ENCODE results near the gene IL9. TPM values are rescaled to one million over a fixed set of nuclear protein-coding genes. Genes with fewer than 3 reads are reported as not detected.

Gene IL9
- total RNA-seq, 1 experiment from 2014 or later: not detected

- TF ChIP-seq SIN3A (IDR thresholded peaks at IDR 0.05; ENCODE audit: borderline replicate concordance, insufficient read depth, low read depth, low read length): no peak
- TF ChIP-seq, protein P1, sequence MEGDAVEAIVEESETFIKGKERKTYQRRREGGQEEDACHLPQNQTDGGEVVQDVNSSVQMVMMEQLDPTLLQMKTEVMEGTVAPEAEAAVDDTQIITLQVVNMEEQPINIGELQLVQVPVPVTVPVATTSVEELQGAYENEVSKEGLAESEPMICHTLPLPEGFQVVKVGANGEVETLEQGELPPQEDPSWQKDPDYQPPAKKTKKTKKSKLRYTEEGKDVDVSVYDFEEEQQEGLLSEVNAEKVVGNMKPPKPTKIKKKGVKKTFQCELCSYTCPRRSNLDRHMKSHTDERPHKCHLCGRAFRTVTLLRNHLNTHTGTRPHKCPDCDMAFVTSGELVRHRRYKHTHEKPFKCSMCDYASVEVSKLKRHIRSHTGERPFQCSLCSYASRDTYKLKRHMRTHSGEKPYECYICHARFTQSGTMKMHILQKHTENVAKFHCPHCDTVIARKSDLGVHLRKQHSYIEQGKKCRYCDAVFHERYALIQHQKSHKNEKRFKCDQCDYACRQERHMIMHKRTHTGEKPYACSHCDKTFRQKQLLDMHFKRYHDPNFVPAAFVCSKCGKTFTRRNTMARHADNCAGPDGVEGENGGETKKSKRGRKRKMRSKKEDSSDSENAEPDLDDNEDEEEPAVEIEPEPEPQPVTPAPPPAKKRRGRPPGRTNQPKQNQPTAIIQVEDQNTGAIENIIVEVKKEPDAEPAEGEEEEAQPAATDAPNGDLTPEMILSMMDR (IDR thresholded peaks at IDR 0.05): peak; percentile 34; the same call in 1 of the 2 replicates
- no peak overlapping the region for H3K4me3 ChIP-seq (ENCODE audit: low read depth in 2 of 2, low read length in 2 of 2)
- no peaks in the 10 kb centered on the region for H3K36me3 ChIP-seq (ENCODE audit: control insufficient read depth, insufficient read depth, low read length)
- H3K4me1 ChIP-seq (ENCODE audit: control insufficient read depth, insufficient read depth, low read length): no peaks in the 10 kb centered on the region
- H3K27ac ChIP-seq (ENCODE audit: low read length): no peak overlapping the region
- intact Hi-C loops (cut with micrococcal nuclease; ENCODE audit: unreplicated experiment) (no loop called here), in situ Hi-C loops (cut with HindIII; ENCODE audit: low pct_unique_long_range_greater_than_20kb, low sequenced_read_pairs) (no loop called here)
- BruUV-seq (replicated peaks): no TSS peak
- ATAC-seq (no peak), DNase-seq (ENCODE audit: low read depth, low spot score) (no peak)
- POLR2A ChIA-PET: interaction anchor here (0.6 kb wide), 2 partner anchors 10 to 761 kb away, joined by 3 to 9 read pairs; no protein-coding TSS in a partner anchor
- H3K9me3 ChIP-seq (ENCODE audit: control insufficient read depth, insufficient read depth, low read depth, low read length): no peaks in the 10 kb centered on the region
- H3K27me3 ChIP-seq (ENCODE audit: control insufficient read depth, insufficient read depth, low read length): no peaks in the 10 kb centered on the region
- CTCF ChIA-PET: no interaction called here
Observed at GRCh38 chr5:135891791-135892190, 3.9 kb downstream of the IL9 start.

GRCh38 chr5:135891268-135891667 lies 4.4 kb downstream of the IL9 start:
- BruUV-seq (replicated peaks): no TSS peak
- no peaks in the 10 kb centered on the region for H3K4me1 ChIP-seq (ENCODE audit: control insufficient read depth, insufficient read depth, low read length)
- intact Hi-C loops (cut with micrococcal nuclease; ENCODE audit: unreplicated experiment): no loop called here
- ATAC-seq (no peak), DNase-seq (ENCODE audit: low read depth, low spot score) (no peak)
- no peak overlapping the region for H3K27ac ChIP-seq (ENCODE audit: low read length)
- TF ChIP-seq REST (IDR thresholded peaks at IDR 0.05; ENCODE audit: insufficient read depth in 1 of 2, low read depth in 2 of 2, low read length in 1 of 2): no peak
- TF ChIP-seq TCF7L2 (IDR thresholded peaks at IDR 0.05; ENCODE audit: low read depth, low read length): no peak
- TF ChIP-seq POLR2AphosphoS5 (IDR thresholded peaks at IDR 0.05; ENCODE audit: low read depth, low read length): no peak
- TF ChIP-seq SIN3A (IDR thresholded peaks at IDR 0.05; ENCODE audit: borderline replicate concordance, insufficient read depth, low read depth, low read length): no peak
- TF ChIP-seq, protein P1 (IDR thresholded peaks at IDR 0.05): no peak
- H3K9me3 ChIP-seq (ENCODE audit: control insufficient read depth, insufficient read depth, low read depth, low read length): no peaks in the 10 kb centered on the region
- no peaks in the 10 kb centered on the region for H3K36me3 ChIP-seq (ENCODE audit: control insufficient read depth, insufficient read depth, low read length)
- in situ Hi-C loops (cut with HindIII; ENCODE audit: low pct_unique_long_range_greater_than_20kb, low sequenced_read_pairs): no loop called here
- no peaks in the 10 kb centered on the region for H3K27me3 ChIP-seq (ENCODE audit: control insufficient read depth, insufficient read depth, low read length)
- ChIA-PET CTCF (interaction anchor here (0.6 kb wide), 1 partner anchor 35 kb away, joined by 5 read pairs; no protein-coding TSS in a partner anchor), POLR2A (interaction anchor here (0.6 kb wide), 1 partner anchor 762 kb away, joined by 3 read pairs; no protein-coding TSS in a partner anchor)
- H3K4me3 ChIP-seq (ENCODE audit: low read depth in 2 of 2, low read length in 2 of 2): no peak overlapping the region

All from Panc1 (cell line).